Measurements from ENCODE around the gene PDLIM7. TPM values are rescaled to one million over a fixed set of nuclear protein-coding genes. Genes with fewer than 3 reads are reported as not detected.

Gene PDLIM7, protein sequence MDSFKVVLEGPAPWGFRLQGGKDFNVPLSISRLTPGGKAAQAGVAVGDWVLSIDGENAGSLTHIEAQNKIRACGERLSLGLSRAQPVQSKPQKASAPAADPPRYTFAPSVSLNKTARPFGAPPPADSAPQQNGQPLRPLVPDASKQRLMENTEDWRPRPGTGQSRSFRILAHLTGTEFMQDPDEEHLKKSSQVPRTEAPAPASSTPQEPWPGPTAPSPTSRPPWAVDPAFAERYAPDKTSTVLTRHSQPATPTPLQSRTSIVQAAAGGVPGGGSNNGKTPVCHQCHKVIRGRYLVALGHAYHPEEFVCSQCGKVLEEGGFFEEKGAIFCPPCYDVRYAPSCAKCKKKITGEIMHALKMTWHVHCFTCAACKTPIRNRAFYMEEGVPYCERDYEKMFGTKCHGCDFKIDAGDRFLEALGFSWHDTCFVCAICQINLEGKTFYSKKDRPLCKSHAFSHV
- total RNA-seq: 10 to 100 TPM; 23.2 to 52.4 (median 34.8) TPM

DNA sequence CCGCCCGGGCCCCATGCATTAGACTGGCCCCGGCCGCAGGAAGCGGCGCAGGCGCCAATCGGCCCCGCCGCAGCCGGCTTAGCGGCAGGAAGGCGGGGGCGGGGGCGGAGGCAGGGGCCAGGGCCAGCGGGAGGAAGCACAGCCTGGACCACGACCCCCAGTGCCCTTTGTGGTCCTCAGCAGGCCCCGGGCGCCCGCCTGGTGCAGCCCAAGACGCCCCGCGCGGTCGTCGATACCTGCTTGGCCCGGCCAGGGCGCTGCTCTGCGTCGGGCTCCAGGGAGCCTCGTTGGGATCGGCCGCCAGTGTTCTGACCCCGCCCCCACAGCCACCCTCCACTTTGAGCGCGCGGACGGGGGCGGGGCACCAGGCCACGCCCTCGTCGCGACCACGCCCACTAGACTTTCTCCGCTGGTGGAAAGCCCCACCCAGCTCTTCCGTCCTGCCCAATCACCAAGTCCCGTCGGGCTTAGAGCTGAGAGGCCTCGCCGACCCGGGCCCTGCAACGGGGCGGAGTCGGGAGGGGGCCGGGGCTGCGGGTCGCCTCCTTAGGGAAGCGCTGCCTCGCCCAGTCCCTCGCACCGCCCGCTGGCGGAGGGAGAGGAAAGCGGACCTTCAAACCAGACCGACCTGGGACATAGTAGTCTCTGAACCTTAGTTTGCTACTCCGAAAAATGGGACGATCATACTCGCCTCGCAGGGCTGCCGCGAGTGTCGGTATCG lies at the start of gene PDLIM7:
Gene PDLIM7 (minus strand): TSS at position 313 of the 721 bp plus-strand sequence. CDS start 1,092 bp downstream, outside the sequence.
- TF ChIP-seq, protein P1, sequence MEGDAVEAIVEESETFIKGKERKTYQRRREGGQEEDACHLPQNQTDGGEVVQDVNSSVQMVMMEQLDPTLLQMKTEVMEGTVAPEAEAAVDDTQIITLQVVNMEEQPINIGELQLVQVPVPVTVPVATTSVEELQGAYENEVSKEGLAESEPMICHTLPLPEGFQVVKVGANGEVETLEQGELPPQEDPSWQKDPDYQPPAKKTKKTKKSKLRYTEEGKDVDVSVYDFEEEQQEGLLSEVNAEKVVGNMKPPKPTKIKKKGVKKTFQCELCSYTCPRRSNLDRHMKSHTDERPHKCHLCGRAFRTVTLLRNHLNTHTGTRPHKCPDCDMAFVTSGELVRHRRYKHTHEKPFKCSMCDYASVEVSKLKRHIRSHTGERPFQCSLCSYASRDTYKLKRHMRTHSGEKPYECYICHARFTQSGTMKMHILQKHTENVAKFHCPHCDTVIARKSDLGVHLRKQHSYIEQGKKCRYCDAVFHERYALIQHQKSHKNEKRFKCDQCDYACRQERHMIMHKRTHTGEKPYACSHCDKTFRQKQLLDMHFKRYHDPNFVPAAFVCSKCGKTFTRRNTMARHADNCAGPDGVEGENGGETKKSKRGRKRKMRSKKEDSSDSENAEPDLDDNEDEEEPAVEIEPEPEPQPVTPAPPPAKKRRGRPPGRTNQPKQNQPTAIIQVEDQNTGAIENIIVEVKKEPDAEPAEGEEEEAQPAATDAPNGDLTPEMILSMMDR (IDR thresholded peaks at IDR 0.05): peak in 1 of 6 experiments; percentile 13
- TF ChIP-seq POLR2A (IDR thresholded peaks at IDR 0.05): peak; percentile 77 to 97
- intact Hi-C loops (cut with DNase I): loop anchor here (2.0 kb wide), 1 partner anchor 41 kb away; no protein-coding TSS in a partner anchor
- Histone ChIP-seq H3K4me1 (peaks cover 19 to 51% of the 10 kb centered on the region in 2 donors), H3K27ac (peak within 1 kb of the TSS; percentile 74 to 84 (median 76)), H3K9me3 (no peaks in the 10 kb centered on the region), H3K36me3 (no peaks in the 10 kb centered on the region), H3K27me3 (no peaks in the 10 kb centered on the region), H3K4me3 (replicated peaks in 1 of 3) (peak within 1 kb of the TSS; percentile 50 to 73 (median 61))
- peak; percentile 93 to 94 for DNase-seq
- WGBS, 2 donors: 0 to 4% methylated on average over 11 to 38 of the region's 73 CpGs

DNA sequence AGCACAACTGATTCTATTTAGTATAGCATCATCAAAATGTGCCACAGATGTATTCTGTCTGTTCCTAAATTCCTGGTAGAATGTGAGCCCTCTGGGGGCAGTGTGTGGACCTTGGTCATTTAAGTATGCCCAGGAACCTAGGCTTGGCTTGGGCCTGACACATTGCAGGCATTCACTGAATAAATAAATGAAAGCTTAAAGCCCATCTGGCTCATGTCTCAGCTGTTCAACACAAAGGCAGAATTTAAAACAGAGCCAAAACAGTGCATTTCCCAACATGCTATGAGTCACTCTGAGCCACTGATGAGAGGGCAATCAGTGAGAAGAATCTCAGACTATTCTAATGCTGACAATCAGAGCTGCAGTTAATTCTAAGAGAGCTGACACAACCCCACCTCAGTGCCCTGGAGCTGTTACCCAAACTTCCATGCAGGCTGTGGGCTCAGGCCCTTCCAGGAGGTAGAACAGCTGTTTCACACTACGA lies 48.9 kb upstream of the PDLIM7 start:
- H3K27ac ChIP-seq: peak overlapping the region in 2 of 3 donors; percentile 61 to 67
- H3K9me3 ChIP-seq: no peaks in the 10 kb centered on the region
- DNase-seq: no peak
- H3K27me3 ChIP-seq: no peaks in the 10 kb centered on the region
- TF ChIP-seq, protein P1 (IDR thresholded peaks at IDR 0.05): no peak
- TF ChIP-seq POLR2A (IDR thresholded peaks at IDR 0.05): no peak
- WGBS, 2 donors: 88 to 100% methylated on average over 1 of the region's 1 CpG
- no peak overlapping the region for H3K4me3 ChIP-seq (replicated peaks in 1 of 3)
- peaks cover 0 to 28% of the 10 kb centered on the region in 2 donors for H3K4me1 ChIP-seq
- intact Hi-C loops (cut with DNase I): no loop called here
- H3K36me3 ChIP-seq: no peaks in the 10 kb centered on the region

DNA sequence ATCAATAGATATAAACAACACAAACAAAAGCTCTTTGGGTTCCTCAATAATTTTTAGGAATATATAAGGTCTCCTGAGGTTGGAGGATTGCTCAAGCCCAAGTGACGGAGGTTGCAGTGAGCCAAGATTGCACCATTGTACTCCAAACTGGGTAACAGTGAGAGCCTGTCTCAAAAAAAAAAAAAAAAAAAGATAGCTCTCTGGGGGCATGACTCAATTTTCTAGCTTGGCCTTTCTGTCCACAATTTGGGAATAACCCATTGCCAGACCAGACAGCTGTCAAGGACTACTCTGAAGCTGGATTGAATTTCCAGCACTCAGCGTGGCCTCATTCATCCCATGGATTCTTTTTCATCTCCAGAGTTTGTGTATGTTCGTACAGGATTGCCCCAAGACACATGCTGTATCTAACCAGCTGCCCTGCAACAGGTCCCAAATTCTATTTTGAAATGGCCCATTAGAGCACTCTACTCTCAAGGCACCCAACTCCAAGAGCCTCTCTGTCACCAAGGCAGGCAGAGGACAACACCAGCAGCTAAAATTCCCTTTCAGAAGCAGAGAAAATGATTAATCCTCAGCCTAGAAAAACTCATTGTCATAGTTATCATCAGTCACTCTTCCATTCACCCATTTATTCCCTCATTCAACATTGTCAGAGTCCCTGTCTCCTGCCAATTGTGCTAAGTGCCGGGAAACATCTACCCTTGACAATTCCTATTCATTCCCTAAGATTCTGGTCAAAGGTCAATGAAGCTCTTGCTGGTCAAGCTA lies 48.3 kb upstream of the PDLIM7 start:
- WGBS, 2 donors: 71 to 82% methylated on average over 4 of the region's 4 CpGs
- intact Hi-C loops (cut with DNase I): no loop called here
- Histone ChIP-seq H3K4me3 (replicated peaks in 1 of 3) (no peak overlapping the region), H3K36me3 (no peaks in the 10 kb centered on the region), H3K27me3 (no peaks in the 10 kb centered on the region), H3K27ac (peak overlapping the region in 2 of 3 donors; percentile 61 to 67), H3K4me1 (peaks cover 0 to 28% of the 10 kb centered on the region in 2 donors), H3K9me3 (no peaks in the 10 kb centered on the region)
- TF ChIP-seq POLR2A (IDR thresholded peaks at IDR 0.05): no peak
- TF ChIP-seq, protein P1 (IDR thresholded peaks at IDR 0.05): no peak
- peak in 1 of 2 donors; percentile 18 for DNase-seq

DNA sequence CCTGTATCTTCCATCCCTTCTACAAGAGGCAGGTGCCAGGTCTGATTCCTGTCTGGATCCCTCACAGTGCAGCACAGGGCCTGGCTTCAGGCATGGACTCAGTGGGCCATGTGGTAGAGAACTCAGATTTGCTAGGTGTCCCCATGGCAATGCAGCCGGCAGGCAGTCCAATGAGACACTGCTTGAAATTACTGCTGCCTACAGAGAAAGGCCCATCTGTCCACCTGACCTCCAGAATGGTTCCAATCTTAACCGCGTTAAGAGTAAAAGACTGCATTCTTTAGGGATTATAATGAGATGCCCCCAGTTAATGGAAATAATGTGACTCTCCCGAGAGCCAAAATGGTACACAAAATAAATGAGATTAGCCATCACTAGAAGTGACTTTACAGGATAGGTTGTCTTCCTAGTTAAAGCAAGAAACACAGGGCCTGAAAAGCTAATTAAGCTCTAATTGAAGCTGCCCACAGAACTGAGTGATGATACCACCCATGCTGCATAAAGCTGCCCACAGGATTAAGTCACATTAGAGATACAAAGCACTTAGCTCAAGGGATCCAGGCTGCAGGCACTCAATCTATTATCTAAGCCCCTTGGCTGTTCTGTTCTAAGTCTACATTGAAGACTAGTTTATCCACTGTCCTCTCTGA lies 45.5 kb upstream of the PDLIM7 start:
- WGBS, 2 donors: 87 to 90% methylated on average over 4 of the region's 4 CpGs
- no peak for TF ChIP-seq POLR2A (IDR thresholded peaks at IDR 0.05)
- TF ChIP-seq, protein P1 (IDR thresholded peaks at IDR 0.05): no peak
- no peaks in the 10 kb centered on the region for H3K9me3 ChIP-seq
- H3K4me3 ChIP-seq (replicated peaks in 1 of 3): no peak overlapping the region
- H3K36me3 ChIP-seq: peaks cover 0 to 10% of the 10 kb centered on the region in 2 donors
- peaks cover 0 to 29% of the 10 kb centered on the region in 2 donors for H3K4me1 ChIP-seq
- no peak overlapping the region for H3K27ac ChIP-seq
- no peak for DNase-seq
- intact Hi-C loops (cut with DNase I): no loop called here
- no peaks in the 10 kb centered on the region for H3K27me3 ChIP-seq
